GM23338 (cell line): Measurements from ENCODE around the gene ARHGEF2. TPM values are rescaled to one million over a fixed set of nuclear protein-coding genes. Genes with fewer than 3 reads are reported as not detected.

Experiments
- ATAC-seq: fragments of 200-7000 bp; cut with Tn5 transposase; 3 replicates; pipeline ENCODE4 v1.9.1; 2020
- DNase-seq: peaks from one replicate; pipeline ENCODE4 v3.0.0-alpha.2; 2015; ENCODE audit warnings: low spot score
- H2AFZ ChIP-seq: fragments of 200-600 bp; sonication (generic); 2 replicates; pipeline ENCODE4 v1.8.0; 2016; ENCODE audit warnings: antibody characterized with exemption, mild to moderate bottlenecking, moderate library complexity
- H3F3A ChIP-seq: fragments of 200-600 bp; sonication (generic); replicated peaks from 2 replicates; pipeline ENCODE4 v1.8.0; 2017; ENCODE audit warnings: antibody characterized with exemption, mixed run types, low read depth
- H3K27ac ChIP-seq: fragments of 200-600 bp; sonication (generic); 2 replicates; pipeline ENCODE4 v1.6.1; 2016; ENCODE audit warnings: low read depth
- H3K27me3 ChIP-seq: fragments of 200-600 bp; sonication (generic); 2 replicates; pipeline ENCODE4 v1.8.0; 2016; ENCODE audit warnings: mild to moderate bottlenecking, mixed run types, moderate library complexity; ENCODE audit not compliant: insufficient read depth
- H3K36me3 ChIP-seq: fragments of 200-600 bp; sonication (generic); 2 replicates; pipeline ENCODE4 v1.8.0; 2016; ENCODE audit warnings: mild to moderate bottlenecking; ENCODE audit not compliant: insufficient read depth
- H3K4me1 ChIP-seq: fragments of 200-600 bp; sonication (generic); 2 replicates; pipeline ENCODE4 v1.8.0; 2016; ENCODE audit warnings: mild to moderate bottlenecking, moderate library complexity; ENCODE audit not compliant: insufficient read depth
- H3K4me2 ChIP-seq: fragments of 200-600 bp; sonication (generic); 2 replicates; pipeline ENCODE4 v1.7.1; 2017; ENCODE audit warnings: mixed run types
- H3K4me3 ChIP-seq: fragments of 200-600 bp; sonication (generic); 2 replicates; pipeline ENCODE4 v1.6.1; 2016; ENCODE audit warnings: mixed run types
- H3K79me2 ChIP-seq: fragments of 200-600 bp; sonication (generic); replicated peaks from 2 replicates; pipeline ENCODE4 v1.8.0; 2017; ENCODE audit warnings: mild to moderate bottlenecking; ENCODE audit not compliant: insufficient read depth
- H3K9me2 ChIP-seq: fragments of 200-600 bp; sonication (generic); 2 replicates; pipeline ENCODE4 v1.8.0; 2017; ENCODE audit not compliant: insufficient read depth
- H4K20me1 ChIP-seq: fragments of 200-600 bp; sonication (generic); replicated peaks from 2 replicates; pipeline ENCODE4 v1.8.0; 2017; ENCODE audit warnings: mild to moderate bottlenecking; ENCODE audit not compliant: insufficient read depth
- H3K27ac Mint-ChIP-seq: 2 replicates; pipeline ENCODE4 v1.8.0; 2020; ENCODE audit warnings: inconsistent platforms, mild to moderate bottlenecking, moderate library complexity, mixed read lengths
- H3K27me3 Mint-ChIP-seq: 3 replicates; pipeline ENCODE4 v1.8.0; 2022; ENCODE audit warnings: low read depth, mild to moderate bottlenecking, moderate library complexity, mixed read lengths, inconsistent platforms; ENCODE audit not compliant: insufficient read depth, poor library complexity
- H3K36me3 Mint-ChIP-seq: 3 replicates; pipeline ENCODE4 v1.8.0; 2021; ENCODE audit warnings: low read depth, mild to moderate bottlenecking, inconsistent platforms, moderate library complexity, mixed read lengths
- H3K4me1 Mint-ChIP-seq: 3 replicates; pipeline ENCODE4 v1.8.0; 2020; ENCODE audit warnings: mild to moderate bottlenecking, inconsistent platforms, mixed read lengths
- H3K4me3 Mint-ChIP-seq: 3 replicates; pipeline ENCODE4 v1.8.0; 2021; ENCODE audit warnings: moderate library complexity, mild to moderate bottlenecking, inconsistent platforms, mixed read lengths
- H3K9me3 Mint-ChIP-seq: 3 replicates; pipeline ENCODE4 v1.8.0; 2020; ENCODE audit warnings: moderate library complexity, mild to moderate bottlenecking, inconsistent platforms, mixed read lengths
- EZH2 ChIP-seq: fragments of 200-600 bp; sonication (generic); IDR thresholded peaks from one replicate; pipeline ENCODE4 v1.8.0; 2017; ENCODE audit warnings: antibody characterized with exemption, mild to moderate bottlenecking, low read depth; ENCODE audit not compliant: unreplicated experiment
- EZH2phosphoT487 ChIP-seq: fragments of 200-600 bp; sonication (generic); IDR thresholded peaks from one replicate; pipeline ENCODE4 v1.8.1; 2018; ENCODE audit warnings: antibody characterized with exemption; ENCODE audit not compliant: unreplicated experiment
- JUNB ChIP-seq: IDR thresholded peaks from one replicate; pipeline ENCODE4 v1.6.1; 2016; ENCODE audit warnings: antibody characterized with exemption; ENCODE audit not compliant: unreplicated experiment
- POLR2AphosphoS5 ChIP-seq: IDR thresholded peaks from 2 replicates; pipeline ENCODE4 v1.6.1; 2016; ENCODE audit warnings: antibody characterized with exemption, low read depth
- STAT1 ChIP-seq: IDR thresholded peaks from one replicate; pipeline ENCODE4 v1.6.1; 2016; ENCODE audit warnings: antibody characterized with exemption; ENCODE audit not compliant: unreplicated experiment
- ZNF114 ChIP-seq: fragments of 250-450 bp; sonication (Bioruptor Pico); IDR thresholded peaks from 2 replicates; pipeline ENCODE4 v1.5.0; 2020; ENCODE audit warnings: mild to moderate bottlenecking, moderate library complexity
- ZNF331 ChIP-seq: fragments of 250-450 bp; sonication (Bioruptor Pico); IDR thresholded peaks from 2 replicates; pipeline ENCODE4 v1.5.0; 2020; ENCODE audit warnings: low read depth, mild to moderate bottlenecking, moderate library complexity
- polyA plus RNA-seq: library from polyadenylated mRNA; unstranded; fragments of >200 nt; fragmentation: Nextera tagmentation; extraction: Ambion mirVana; gene quantifications from 2 replicates; pipeline ENCODE4 v1.2.1, GENCODE V29; 2016
- total RNA-seq: library from RNA; depleted of rRNA; stranded (reverse); fragments of >200 nt; shearing (Covaris generic); gene quantifications from 2 replicates; pipeline ENCODE4 v1.2.3, GENCODE V29; 2014
- TF ChIP-seq, protein P1 (sequence below), 2 experiments: fragments of 200-600 bp in 1 of 2; sonication (generic) in 1 of 2; conservative IDR thresholded peaks; 2 replicates each; pipeline versions ENCODE4 v1.5.1 to v1.6.1; 2016 to 2017; ENCODE audit warnings: antibody characterized with exemption in 2 of 2, low read depth in 2 of 2, mild to moderate bottlenecking in 2 of 2, moderate library complexity in 1 of 2
- TF ChIP-seq, protein P2 (sequence below): fragments of 250-450 bp; sonication (Bioruptor Pico); IDR thresholded peaks from 2 replicates; pipeline ENCODE4 v1.5.0; 2020; ENCODE audit warnings: mild to moderate bottlenecking, moderate library complexity
- TF ChIP-seq, protein P3 (sequence below): IDR thresholded peaks from 2 replicates; pipeline ENCODE4 v1.6.1; 2016; ENCODE audit warnings: antibody characterized with exemption

The ARHGEF2 gene
- total and polyA plus RNA-seq, 2 experiments from 2014 or later = 23.0 to 87.6 TPM

DNA sequence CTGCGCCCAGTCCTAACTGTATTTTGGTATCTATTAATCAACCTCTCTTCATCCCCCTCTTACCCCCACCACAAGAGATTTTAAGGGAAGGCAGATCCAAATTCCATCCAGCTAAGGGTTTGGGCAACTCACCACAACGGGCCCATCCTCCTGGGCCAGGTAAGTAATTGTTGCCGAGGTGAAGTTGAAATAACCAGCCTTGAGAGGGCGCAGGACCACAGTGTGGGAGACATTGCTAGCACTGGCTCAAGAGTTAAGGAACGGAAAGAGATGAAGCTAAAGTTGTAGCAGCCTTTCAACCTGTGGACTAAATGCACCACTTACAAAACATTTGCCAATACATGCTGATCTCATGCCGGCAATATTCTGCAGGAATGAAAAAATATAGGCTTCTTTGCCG is 36.5 kb upstream of the ARHGEF2 start:
- peak; percentile 58 for DNase-seq
- Histone ChIP-seq H3K36me3 (peaks cover 74% of the 10 kb centered on the region), H3K27me3 (no peaks in the 10 kb centered on the region), H3K27ac (no peak overlapping the region), H3K4me1 (peaks cover 3% of the 10 kb centered on the region; the same call in 1 of the 2 replicates), H3K9me2 (no peaks in the 10 kb centered on the region), H3K4me3 (no peak overlapping the region), H2AFZ (no peak overlapping the region), H3F3A (peaks cover 21% of the 10 kb centered on the region), H3K79me2 (peaks cover 27% of the 10 kb centered on the region), H4K20me1 (peaks cover 18% of the 10 kb centered on the region), H3K4me2 (no peak overlapping the region)
- Mint-ChIP-seq H3K9me3 (no peaks in the 10 kb centered on the region; the same call in 2 of the 3 replicates), H3K36me3 (peaks cover 82% of the 10 kb centered on the region), H3K4me3 (no peak overlapping the region), H3K4me1 (peaks cover 3% of the 10 kb centered on the region), H3K27ac (no peak overlapping the region), H3K27me3 (peaks cover 5% of the 10 kb centered on the region)
- ATAC-seq = peak; percentile 85
- no peak for TF ChIP-seq JUNB
- TF ChIP-seq, protein P1, sequence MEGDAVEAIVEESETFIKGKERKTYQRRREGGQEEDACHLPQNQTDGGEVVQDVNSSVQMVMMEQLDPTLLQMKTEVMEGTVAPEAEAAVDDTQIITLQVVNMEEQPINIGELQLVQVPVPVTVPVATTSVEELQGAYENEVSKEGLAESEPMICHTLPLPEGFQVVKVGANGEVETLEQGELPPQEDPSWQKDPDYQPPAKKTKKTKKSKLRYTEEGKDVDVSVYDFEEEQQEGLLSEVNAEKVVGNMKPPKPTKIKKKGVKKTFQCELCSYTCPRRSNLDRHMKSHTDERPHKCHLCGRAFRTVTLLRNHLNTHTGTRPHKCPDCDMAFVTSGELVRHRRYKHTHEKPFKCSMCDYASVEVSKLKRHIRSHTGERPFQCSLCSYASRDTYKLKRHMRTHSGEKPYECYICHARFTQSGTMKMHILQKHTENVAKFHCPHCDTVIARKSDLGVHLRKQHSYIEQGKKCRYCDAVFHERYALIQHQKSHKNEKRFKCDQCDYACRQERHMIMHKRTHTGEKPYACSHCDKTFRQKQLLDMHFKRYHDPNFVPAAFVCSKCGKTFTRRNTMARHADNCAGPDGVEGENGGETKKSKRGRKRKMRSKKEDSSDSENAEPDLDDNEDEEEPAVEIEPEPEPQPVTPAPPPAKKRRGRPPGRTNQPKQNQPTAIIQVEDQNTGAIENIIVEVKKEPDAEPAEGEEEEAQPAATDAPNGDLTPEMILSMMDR (conservative IDR thresholded peaks at IDR 0.05; ENCODE audit: low read depth in 2 of 2) = peak; percentile 34 to 59

DNA sequence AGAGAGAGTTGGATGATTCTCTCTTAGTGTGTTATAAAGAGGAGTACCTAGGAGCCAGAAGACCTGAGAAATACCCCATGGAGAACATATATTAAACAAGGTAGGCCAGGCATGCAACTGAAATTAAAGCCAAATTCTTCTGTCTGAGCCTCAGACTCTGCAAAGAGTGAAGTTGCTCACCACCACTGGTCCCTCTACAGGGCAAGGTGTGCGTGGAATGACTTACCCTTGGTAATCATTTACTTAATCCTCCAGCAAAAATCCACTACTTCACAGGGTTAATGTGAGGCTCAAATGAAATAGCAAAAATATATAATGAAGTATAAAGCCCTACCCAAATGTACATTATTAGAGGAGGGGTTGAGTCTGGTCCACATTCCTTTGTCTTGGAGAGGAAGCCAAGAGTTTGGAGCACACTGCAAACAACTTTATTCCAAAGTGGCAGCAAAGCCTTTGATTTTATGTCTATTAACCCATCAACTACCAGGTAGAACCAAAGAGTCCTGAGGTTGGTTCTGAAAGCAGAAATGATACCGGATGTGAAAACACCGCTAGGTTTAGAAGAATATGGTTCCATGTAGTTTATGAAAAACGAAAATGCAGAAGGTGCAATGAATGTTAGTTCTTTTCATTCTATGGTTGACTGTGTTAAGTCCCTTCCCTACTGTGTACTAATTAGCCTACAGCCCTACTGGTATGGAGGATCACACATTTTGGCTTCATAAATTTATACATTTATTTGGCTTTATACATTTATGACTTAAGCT is 33.9 kb upstream of the ARHGEF2 start:
- Histone ChIP-seq H3F3A (peaks cover 25% of the 10 kb centered on the region), H3K27ac (no peak overlapping the region), H3K4me1 (no peaks in the 10 kb centered on the region), H3K4me2 (no peak overlapping the region), H2AFZ (no peak overlapping the region), H3K9me2 (no peaks in the 10 kb centered on the region), H3K36me3 (peaks cover 62% of the 10 kb centered on the region), H3K27me3 (no peaks in the 10 kb centered on the region), H4K20me1 (peaks cover 15% of the 10 kb centered on the region), H3K79me2 (peaks cover 5% of the 10 kb centered on the region; the same call in 1 of the 2 replicates), H3K4me3 (no peak overlapping the region)
- DNase-seq (no peak), ATAC-seq (no peak)
- Mint-ChIP-seq H3K36me3 (peaks cover 70% of the 10 kb centered on the region), H3K4me3 (no peak overlapping the region), H3K4me1 (peaks cover 2% of the 10 kb centered on the region; the same call in 1 of the 3 replicates), H3K27me3 (no peaks in the 10 kb centered on the region), H3K27ac (no peak overlapping the region), H3K9me3 (no peaks in the 10 kb centered on the region; the same call in 2 of the 3 replicates)
- TF ChIP-seq JUNB = no peak
- TF ChIP-seq ZNF331 (CRISPR knock-in tag) = no peak
- TF ChIP-seq EZH2 = no peak
- TF ChIP-seq, protein P2, sequence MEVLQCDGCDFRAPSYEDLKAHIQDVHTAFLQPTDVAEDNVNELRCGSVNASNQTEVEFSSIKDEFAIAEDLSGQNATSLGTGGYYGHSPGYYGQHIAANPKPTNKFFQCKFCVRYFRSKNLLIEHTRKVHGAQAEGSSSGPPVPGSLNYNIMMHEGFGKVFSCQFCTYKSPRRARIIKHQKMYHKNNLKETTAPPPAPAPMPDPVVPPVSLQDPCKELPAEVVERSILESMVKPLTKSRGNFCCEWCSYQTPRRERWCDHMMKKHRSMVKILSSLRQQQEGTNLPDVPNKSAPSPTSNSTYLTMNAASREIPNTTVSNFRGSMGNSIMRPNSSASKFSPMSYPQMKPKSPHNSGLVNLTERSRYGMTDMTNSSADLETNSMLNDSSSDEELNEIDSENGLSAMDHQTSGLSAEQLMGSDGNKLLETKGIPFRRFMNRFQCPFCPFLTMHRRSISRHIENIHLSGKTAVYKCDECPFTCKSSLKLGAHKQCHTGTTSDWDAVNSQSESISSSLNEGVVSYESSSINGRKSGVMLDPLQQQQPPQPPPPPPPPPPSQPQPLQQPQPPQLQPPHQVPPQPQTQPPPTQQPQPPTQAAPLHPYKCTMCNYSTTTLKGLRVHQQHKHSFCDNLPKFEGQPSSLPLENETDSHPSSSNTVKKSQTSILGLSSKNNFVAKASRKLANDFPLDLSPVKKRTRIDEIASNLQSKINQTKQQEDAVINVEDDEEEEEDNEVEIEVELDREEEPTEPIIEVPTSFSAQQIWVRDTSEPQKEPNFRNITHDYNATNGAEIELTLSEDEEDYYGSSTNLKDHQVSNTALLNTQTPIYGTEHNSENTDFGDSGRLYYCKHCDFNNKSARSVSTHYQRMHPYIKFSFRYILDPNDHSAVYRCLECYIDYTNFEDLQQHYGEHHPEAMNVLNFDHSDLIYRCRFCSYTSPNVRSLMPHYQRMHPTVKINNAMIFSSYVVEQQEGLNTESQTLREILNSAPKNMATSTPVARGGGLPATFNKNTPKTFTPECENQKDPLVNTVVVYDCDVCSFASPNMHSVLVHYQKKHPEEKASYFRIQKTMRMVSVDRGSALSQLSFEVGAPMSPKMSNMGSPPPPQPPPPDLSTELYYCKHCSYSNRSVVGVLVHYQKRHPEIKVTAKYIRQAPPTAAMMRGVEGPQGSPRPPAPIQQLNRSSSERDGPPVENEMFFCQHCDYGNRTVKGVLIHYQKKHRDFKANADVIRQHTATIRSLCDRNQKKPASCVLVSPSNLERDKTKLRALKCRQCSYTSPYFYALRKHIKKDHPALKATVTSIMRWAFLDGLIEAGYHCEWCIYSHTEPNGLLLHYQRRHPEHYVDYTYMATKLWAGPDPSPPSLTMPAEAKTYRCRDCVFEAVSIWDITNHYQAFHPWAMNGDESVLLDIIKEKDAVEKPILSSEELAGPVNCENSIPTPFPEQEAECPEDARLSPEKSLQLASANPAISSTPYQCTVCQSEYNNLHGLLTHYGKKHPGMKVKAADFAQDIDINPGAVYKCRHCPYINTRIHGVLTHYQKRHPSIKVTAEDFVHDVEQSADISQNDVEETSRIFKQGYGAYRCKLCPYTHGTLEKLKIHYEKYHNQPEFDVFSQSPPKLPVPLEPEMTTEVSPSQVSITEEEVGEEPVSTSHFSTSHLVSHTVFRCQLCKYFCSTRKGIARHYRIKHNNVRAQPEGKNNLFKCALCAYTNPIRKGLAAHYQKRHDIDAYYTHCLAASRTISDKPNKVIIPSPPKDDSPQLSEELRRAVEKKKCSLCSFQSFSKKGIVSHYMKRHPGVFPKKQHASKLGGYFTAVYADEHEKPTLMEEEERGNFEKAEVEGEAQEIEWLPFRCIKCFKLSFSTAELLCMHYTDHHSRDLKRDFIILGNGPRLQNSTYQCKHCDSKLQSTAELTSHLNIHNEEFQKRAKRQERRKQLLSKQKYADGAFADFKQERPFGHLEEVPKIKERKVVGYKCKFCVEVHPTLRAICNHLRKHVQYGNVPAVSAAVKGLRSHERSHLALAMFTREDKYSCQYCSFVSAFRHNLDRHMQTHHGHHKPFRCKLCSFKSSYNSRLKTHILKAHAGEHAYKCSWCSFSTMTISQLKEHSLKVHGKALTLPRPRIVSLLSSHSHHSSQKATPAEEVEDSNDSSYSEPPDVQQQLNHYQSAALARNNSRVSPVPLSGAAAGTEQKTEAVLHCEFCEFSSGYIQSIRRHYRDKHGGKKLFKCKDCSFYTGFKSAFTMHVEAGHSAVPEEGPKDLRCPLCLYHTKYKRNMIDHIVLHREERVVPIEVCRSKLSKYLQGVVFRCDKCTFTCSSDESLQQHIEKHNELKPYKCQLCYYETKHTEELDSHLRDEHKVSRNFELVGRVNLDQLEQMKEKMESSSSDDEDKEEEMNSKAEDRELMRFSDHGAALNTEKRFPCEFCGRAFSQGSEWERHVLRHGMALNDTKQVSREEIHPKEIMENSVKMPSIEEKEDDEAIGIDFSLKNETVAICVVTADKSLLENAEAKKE = no peak
- TF ChIP-seq EZH2phosphoT487 = no peak
- no peak for TF ChIP-seq STAT1
- TF ChIP-seq ZNF114 (CRISPR knock-in tag) = no peak
- no peak for TF ChIP-seq POLR2AphosphoS5
- TF ChIP-seq, protein P3, sequence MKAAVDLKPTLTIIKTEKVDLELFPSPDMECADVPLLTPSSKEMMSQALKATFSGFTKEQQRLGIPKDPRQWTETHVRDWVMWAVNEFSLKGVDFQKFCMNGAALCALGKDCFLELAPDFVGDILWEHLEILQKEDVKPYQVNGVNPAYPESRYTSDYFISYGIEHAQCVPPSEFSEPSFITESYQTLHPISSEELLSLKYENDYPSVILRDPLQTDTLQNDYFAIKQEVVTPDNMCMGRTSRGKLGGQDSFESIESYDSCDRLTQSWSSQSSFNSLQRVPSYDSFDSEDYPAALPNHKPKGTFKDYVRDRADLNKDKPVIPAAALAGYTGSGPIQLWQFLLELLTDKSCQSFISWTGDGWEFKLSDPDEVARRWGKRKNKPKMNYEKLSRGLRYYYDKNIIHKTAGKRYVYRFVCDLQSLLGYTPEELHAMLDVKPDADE = no peak
